ENCODE data around the gene ARL15.

Gene ARL15

GRCh38 chr5:53926026-53926425 is 384.3 kb downstream of the ARL15 start:
- DNase-seq: no peak

- no peak for DNase-seq
These were observed 386.0 kb downstream of the ARL15 start for GRCh38 chr5:53924392-53924791.

- no peak for DNase-seq
These were observed 386.4 kb downstream of the ARL15 start for GRCh38 chr5:53923961-53924360.

- no peak for DNase-seq
These were observed 387.6 kb downstream of the ARL15 start for GRCh38 chr5:53922508-53923498.

GRCh38 chr5:53917826-53918225 is 392.5 kb downstream of the ARL15 start:
- no peak for DNase-seq

- no peak for DNase-seq
These were observed 393.3 kb downstream of the ARL15 start for GRCh38 chr5:53917095-53917494.

- DNase-seq: no peak
These were observed 395.3 kb downstream of the ARL15 start for GRCh38 chr5:53915120-53915519.

GRCh38 chr5:53913941-53914340 is 396.4 kb downstream of the ARL15 start:
- no peak for DNase-seq

GRCh38 chr5:53908757-53909156 is 401.6 kb downstream of the ARL15 start:
- no peak for DNase-seq

- no peak for DNase-seq
These were observed 402.5 kb downstream of the ARL15 start for GRCh38 chr5:53907827-53908226.

GRCh38 chr5:53906736-53907135 is 403.6 kb downstream of the ARL15 start:
- no peak for DNase-seq

- no peak for DNase-seq
These were observed 408.0 kb downstream of the ARL15 start for GRCh38 chr5:53902296-53902907.

GRCh38 chr5:53900677-53901076 is 409.7 kb downstream of the ARL15 start:
- DNase-seq: peak; percentile 30 to 34

- DNase-seq: no peak
These were observed 415.2 kb downstream of the ARL15 start for GRCh38 chr5:53895091-53895683.

GRCh38 chr5:53893626-53894025 is 416.7 kb downstream of the ARL15 start:
- no peak for DNase-seq

- no peak for DNase-seq
These were observed 418.1 kb downstream of the ARL15 start for GRCh38 chr5:53892224-53892623.

GRCh38 chr5:53891159-53891558 is 419.2 kb downstream of the ARL15 start:
- DNase-seq: no peak

- DNase-seq: no peak
These were observed 419.9 kb downstream of the ARL15 start for GRCh38 chr5:53890490-53890889.

GRCh38 chr5:53884844-53885243 is 425.5 kb downstream of the ARL15 start:
- DNase-seq: no peak

- DNase-seq: no peak
These were observed 426.0 kb downstream of the ARL15 start for GRCh38 chr5:53884417-53884816.

- DNase-seq: no peak
These were observed 427.7 kb downstream of the ARL15 start for GRCh38 chr5:53882676-53883031.

- no peak for DNase-seq
These were observed 428.2 kb downstream of the ARL15 start for GRCh38 chr5:53882006-53882675.

- no peak for DNase-seq
These were observed 430.6 kb downstream of the ARL15 start for GRCh38 chr5:53879708-53880323.

All from SHP77 (cell line).